Retinal pigment epithelial cell (primary cell): ENCODE data around the gene DPAGT1.
A peak's percentile ranks its signal among the peaks of the same experiment; 100 is the strongest.

Experiments
- DNase-seq: peaks from one replicate; pipeline ENCODE4 v3.0.0-alpha.2; 2010; ENCODE audit warnings: low read depth
- H3K4me3 ChIP-seq: 2 replicates; pipeline ENCODE4 v1.5.1; 2011; ENCODE audit warnings: mild to moderate bottlenecking, low read length, control low read depth, moderate library complexity
- TF ChIP-seq, protein P1 (sequence below): conservative IDR thresholded peaks from 2 replicates; pipeline ENCODE4 v1.5.1; 2011; ENCODE audit warnings: low read depth, low read length, control low read depth, inconsistent platforms

The DPAGT1 gene

DNA sequence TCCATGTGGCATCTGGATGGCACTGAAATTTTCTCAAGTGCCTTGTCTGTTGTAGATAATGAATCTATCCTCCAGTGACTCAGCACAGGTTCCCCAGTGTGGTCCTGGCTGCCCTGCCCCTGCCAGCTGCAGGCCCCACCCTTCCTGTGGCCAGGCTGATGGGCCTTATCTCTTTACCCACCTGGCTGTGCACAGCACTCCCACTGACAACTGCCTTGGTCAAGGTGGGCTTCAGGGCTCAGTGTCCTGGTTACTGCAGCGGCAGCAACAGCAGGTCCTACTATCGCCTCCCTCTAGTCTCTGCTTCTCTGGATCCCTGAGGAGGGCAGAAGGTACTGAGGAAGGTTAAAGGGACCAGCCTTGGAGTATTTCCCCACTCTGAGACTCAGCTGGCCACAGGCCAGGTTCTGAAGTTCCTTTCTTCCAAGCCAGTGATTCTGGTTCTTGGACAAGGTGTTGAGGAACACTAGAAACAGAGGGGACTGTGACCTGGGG lies 13.9 kb downstream of the DPAGT1 start:
- DNase-seq, result no peak
- TF ChIP-seq, protein P1, sequence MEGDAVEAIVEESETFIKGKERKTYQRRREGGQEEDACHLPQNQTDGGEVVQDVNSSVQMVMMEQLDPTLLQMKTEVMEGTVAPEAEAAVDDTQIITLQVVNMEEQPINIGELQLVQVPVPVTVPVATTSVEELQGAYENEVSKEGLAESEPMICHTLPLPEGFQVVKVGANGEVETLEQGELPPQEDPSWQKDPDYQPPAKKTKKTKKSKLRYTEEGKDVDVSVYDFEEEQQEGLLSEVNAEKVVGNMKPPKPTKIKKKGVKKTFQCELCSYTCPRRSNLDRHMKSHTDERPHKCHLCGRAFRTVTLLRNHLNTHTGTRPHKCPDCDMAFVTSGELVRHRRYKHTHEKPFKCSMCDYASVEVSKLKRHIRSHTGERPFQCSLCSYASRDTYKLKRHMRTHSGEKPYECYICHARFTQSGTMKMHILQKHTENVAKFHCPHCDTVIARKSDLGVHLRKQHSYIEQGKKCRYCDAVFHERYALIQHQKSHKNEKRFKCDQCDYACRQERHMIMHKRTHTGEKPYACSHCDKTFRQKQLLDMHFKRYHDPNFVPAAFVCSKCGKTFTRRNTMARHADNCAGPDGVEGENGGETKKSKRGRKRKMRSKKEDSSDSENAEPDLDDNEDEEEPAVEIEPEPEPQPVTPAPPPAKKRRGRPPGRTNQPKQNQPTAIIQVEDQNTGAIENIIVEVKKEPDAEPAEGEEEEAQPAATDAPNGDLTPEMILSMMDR, result no peak
- no peak overlapping the region for H3K4me3 ChIP-seq

DNA sequence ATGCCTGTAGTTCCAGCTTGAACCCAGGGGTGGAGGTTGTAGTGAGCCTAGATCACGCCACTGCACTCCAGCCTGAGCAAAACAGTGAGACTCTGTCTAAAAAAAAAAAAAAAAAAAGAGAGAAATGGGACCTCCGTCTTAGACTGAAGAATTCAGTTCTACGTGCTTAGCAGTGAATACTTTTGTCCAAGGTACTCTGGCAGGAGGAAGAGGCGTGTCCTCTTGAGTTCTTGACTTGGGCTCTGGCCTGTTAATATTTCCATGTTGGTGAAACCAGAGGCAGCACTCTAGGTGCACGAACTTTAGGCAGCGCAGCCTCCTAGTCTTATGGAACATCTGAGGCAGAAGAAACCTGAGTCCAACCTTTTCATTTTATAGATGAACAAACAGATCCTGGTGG lies 14.5 kb downstream of the DPAGT1 start:
- TF ChIP-seq, protein P1, result no peak
- no peak for DNase-seq
- H3K4me3 ChIP-seq, result no peak overlapping the region

DNA sequence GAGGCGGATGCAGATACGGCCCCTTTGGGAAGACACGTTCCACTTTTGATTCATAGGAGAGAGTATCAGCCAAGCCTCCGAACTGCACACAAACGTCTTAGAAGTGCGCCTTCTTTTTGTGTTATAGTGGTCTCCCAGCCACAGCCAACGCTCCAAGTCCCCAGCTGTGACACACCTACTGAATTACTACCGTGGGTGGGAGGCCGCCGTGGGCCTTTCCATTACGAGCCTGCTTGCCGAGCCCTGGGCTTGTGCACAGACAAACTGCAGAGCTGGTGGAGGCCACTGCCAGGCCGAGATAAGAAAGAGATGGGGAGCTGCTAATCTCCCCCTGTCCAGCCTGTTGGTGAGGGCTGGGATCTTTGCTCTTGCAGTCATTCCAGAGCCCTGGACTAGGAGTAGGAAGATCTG lies 16.2 kb downstream of the DPAGT1 start:
- peak overlapping the region; percentile 90 for H3K4me3 ChIP-seq
- TF ChIP-seq, protein P1, result no peak
- no peak for DNase-seq

DNA sequence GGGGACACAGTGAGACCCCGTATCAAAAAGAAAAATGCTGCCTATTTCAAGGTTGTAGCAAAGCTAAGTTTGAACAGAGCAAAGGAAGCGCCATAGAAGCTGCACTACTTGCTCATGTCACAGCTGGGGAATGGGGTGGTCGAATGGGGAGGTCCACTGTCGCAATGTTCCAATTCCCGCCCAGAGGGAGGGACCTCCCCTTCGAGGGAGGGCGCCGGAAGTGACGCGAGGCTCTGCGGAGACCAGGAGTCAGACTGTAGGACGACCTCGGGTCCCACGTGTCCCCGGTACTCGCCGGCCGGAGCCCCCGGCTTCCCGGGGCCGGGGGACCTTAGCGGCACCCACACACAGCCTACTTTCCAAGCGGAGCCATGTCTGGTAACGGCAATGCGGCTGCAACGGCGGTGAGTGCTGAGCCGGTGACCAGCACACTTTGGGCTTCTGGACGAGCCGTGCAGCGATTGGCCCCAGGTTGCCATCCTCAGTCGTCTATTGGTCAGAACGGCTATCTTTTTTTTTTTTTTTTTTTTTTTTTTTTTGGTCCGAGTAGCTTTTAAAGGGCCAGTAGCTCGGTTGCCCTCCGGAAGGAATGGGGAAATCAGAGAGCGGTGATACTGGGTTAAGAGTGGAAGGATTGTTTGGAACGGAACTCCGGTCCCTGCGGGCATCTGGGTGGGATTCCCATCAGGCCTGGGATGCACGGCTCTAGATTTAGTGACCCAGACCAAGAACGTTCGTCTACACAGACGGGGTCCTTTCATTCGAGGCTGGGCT lies 16.8 kb downstream of the DPAGT1 start, which contains the start of gene HMBS:
TSS of gene HMBS (plus strand) at position 219 of the 774 bp plus-strand sequence. CDS start at position 372, 153 bp downstream.
- TF ChIP-seq, protein P1, result no peak
- peak; percentile 66 for DNase-seq
- H3K4me3 ChIP-seq, result peak within 1 kb of the TSS; percentile 90

DNA sequence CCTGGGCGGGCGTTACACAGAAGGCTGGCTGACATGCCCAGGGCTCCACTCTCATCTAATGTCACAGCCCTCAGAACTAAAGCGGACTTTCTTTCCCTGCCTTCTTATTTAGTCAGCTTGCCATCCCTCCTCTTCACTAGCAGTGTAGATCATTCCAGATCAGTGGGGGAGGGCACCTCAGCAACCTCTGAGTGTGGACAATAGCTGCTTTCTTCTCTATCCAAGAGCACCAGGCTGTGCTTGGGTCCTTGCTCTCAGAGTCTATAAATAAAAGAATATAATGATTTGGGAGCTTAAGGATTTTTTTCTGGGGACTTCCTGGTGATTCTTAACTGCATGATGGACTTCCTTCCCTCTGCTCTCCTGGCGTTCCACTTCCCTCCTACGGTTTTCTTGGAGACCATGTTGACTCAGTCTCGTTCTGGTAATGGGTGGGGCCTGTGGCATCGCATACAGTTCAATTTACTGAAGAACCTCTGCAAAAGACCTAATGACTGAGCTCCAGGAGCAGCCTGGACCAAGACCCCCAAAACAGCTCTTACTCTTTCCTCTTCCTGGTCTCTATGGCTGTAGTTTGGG lies 19.9 kb downstream of the DPAGT1 start:
- no peak for DNase-seq
- TF ChIP-seq, protein P1, result no peak
- H3K4me3 ChIP-seq, result no peak overlapping the region

DNA sequence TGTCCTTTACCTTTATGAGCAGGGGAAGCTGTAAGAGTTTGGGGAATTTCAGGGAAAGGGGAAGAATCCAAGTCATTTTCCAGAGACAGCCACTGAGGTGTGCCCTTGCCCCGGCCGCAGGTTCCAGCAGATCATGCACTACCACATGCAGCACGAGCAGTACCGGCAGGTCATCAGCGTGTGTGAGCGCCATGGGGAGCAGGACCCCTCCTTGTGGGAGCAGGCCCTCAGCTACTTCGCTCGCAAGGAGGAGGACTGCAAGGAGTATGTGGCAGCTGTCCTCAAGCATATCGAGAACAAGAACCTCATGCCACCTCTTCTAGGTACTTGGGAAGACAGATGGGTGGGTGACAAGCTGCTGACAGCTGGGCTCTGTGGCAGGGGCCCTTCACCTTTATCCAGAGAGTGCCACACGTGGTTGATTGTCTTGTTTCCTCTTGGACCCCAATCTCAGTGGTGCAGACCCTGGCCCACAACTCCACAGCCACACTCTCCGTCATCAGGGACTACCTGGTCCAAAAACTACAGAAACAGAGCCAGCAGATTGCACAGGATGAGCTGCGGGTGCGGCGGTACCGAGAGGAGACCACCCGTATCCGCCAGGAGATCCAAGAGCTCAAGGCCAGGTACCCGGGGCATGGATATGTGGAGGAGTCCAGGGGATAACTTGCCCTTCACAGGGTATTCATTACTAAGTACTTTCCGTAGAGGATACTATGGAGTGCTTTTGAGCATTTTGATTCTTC lies 22.8 kb downstream of the DPAGT1 start:
- DNase-seq, result no peak
- TF ChIP-seq, protein P1, result no peak

More for the DNA sequence above, 22.8 kb downstream of the DPAGT1 start:
- no peak overlapping the region for H3K4me3 ChIP-seq
